Breast epithelium (tissue), 3 donors: ENCODE data around the gene AJM1.

Experiments
- CTCF ChIP-seq, 3 donors: fragments of 450-650 bp; IDR thresholded peaks; one replicate each; pipeline ENCODE4 v1.5.1; 2016 to 2017; ENCODE audit warnings: antibody characterized with exemption in 3 of 3, mild to moderate bottlenecking in 3 of 3, moderate library complexity in 3 of 3
- POLR2AphosphoS5 ChIP-seq, 3 donors: sonication (generic); formaldehyde crosslinking; IDR thresholded peaks; one replicate each; pipeline ENCODE4 v1.6.1; 2017; ENCODE audit warnings: antibody characterized with exemption in 3 of 3

- TF ChIP-seq CTCF (IDR thresholded peaks at IDR 0.05) (peak; percentile 31 to 86 (median 77)), POLR2AphosphoS5 (IDR thresholded peaks at IDR 0.05) (peak in 1 of 3 donors; percentile 11)
These were observed at the start of gene AJM1 for GRCh38 chr9:136842380-136842948.
